Gastrocnemius medialis (tissue), 4 donors: ENCODE measurements around the gene CTSA. TPM values are rescaled to one million over a fixed set of nuclear protein-coding genes. Genes with fewer than 3 reads are reported as not detected.
A peak's percentile ranks its signal among the peaks of the same experiment; 100 is the strongest.

Experiments used
- ATAC-seq, 2 donors: fragments of 150-250 bp; one replicate each; pipeline ENCODE4 v1.9.1; 2016
- DNase-seq, 2 donors: peaks; one replicate each; pipeline ENCODE4 v3.0.0-alpha.2; 2019
- H3K27ac ChIP-seq, 4 donors: fragments of 200-600 bp; sonication (generic); 1 replicate in 1 of 4; 2 replicates in 3 of 4; pipeline ENCODE4 v1.5.1; 2016 to 2018; ENCODE audit warnings: mild to moderate bottlenecking in 2 of 4, moderate library complexity in 1 of 4
- H3K27me3 ChIP-seq, 3 donors: fragments of 200-600 bp; sonication (generic) in 2 of 3; 1 replicate in 1 of 3; 2 replicates in 2 of 3; pipeline versions ENCODE4 v1.5.1 to v1.6.0; 2016 to 2019; ENCODE audit warnings: mild to moderate bottlenecking in 1 of 3, moderate library complexity in 1 of 3
- H3K36me3 ChIP-seq, 2 donors: fragments of 200-600 bp; sonication (generic) in 1 of 2; one replicate each; pipeline ENCODE4 v1.5.1; 2017 to 2018
- H3K4me1 ChIP-seq, 2 donors: fragments of 200-600 bp; sonication (generic) in 1 of 2; one replicate each; pipeline ENCODE4 v1.5.1; 2016 to 2017; ENCODE audit warnings: mild to moderate bottlenecking in 2 of 2
- H3K4me3 ChIP-seq, 4 donors: fragments of 200-600 bp; sonication (generic) in 3 of 4; 1 replicate in 1 of 4; 2 replicates in 3 of 4; pipeline ENCODE4 v1.5.1; 2016 to 2019; ENCODE audit warnings: mild to moderate bottlenecking in 2 of 4
- H3K9me3 ChIP-seq, 3 donors: fragments of 200-600 bp; sonication (generic) in 2 of 3; 1 replicate in 1 of 3; 2 replicates in 2 of 3; pipeline ENCODE4 v1.5.1; 2016 to 2019
- POLR2A ChIP-seq, 2 donors: fragments of 450-650 bp; IDR thresholded peaks; one replicate each; pipeline ENCODE4 v1.6.1; 2017; ENCODE audit warnings: antibody characterized with exemption in 2 of 2, mild to moderate bottlenecking in 2 of 2, moderate library complexity in 2 of 2
- in situ Hi-C, 4 donors: fragments of 200-750 bp; cut with MboI; loops; one replicate each; pipeline versions ENCODE4 v1.15.0 to v1.8.0; 2017; ENCODE audit warnings: low sequenced_read_pairs in 4 of 4
- intact Hi-C: fragments of 100-400 bp; cut with DNase I; formaldehyde crosslinking; loops from one replicate; pipeline ENCODE4 v1.15.1; 2023; ENCODE audit warnings: low total_unique reads
- total RNA-seq, 4 donors: library from RNA; depleted of rRNA; stranded (reverse); fragments of >200 nt; gene quantifications; one replicate each; pipeline versions ENCODE4 v1.1.0 to v1.2.3, GENCODE V29; 2016
- TF ChIP-seq, protein P1 (sequence below), 5 experiments: fragments of 450-650 bp in 3 of 5; fragments of 200-600 bp in 2 of 5; sonication (generic) in 2 of 5; IDR thresholded peaks in 4 of 5; conservative IDR thresholded peaks in 1 of 5; 1 replicate in 4 of 5; 2 replicates in 1 of 5; pipeline ENCODE4 v1.5.1; 2016 to 2019; ENCODE audit warnings: antibody characterized with exemption in 5 of 5, mild to moderate bottlenecking in 3 of 5, moderate library complexity in 3 of 5

The CTSA gene
- total RNA-seq, 4 donors from 2014 or later: 21.9 to 59.2 (median 46.2) TPM

DNA sequence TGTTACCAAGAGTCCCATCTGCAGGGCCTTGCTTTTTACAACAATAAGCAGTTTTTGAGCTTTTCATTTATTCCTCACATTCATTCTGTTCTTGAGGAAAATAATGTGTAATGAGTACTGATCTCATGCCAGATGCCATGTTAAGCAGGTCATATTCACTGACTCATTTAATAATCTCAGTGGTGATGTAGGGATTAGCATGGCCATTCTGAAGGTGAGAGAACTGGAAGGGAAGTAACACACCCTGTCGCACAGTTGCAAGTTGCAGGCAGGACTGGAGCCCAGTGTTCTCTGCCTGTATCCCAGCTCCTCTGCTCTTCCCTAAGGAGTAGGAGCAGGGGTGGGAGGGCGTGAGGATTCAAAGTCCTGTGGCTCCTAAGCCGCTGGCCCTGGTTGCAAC, 48.9 kb downstream of the CTSA start:
- ATAC-seq (no peak), DNase-seq (no peak)
- Histone ChIP-seq H3K27me3 (no peaks in the 10 kb centered on the region), H3K36me3 (peaks cover 0 to 73% of the 10 kb centered on the region in 2 donors), H3K4me1 (peaks cover 20 to 27% of the 10 kb centered on the region in 2 donors), H3K4me3 (no peak overlapping the region), H3K9me3 (no peaks in the 10 kb centered on the region), H3K27ac (no peak overlapping the region)
- in situ Hi-C loops (loop anchor here in 1 of 4 donors (10.0 kb wide), 1 partner anchor 115 kb away; the partner anchor contains the start of gene TNNC2), intact Hi-C loops (no loop called here)
- no peak for TF ChIP-seq POLR2A (IDR thresholded peaks at IDR 0.05)
- TF ChIP-seq, protein P1, sequence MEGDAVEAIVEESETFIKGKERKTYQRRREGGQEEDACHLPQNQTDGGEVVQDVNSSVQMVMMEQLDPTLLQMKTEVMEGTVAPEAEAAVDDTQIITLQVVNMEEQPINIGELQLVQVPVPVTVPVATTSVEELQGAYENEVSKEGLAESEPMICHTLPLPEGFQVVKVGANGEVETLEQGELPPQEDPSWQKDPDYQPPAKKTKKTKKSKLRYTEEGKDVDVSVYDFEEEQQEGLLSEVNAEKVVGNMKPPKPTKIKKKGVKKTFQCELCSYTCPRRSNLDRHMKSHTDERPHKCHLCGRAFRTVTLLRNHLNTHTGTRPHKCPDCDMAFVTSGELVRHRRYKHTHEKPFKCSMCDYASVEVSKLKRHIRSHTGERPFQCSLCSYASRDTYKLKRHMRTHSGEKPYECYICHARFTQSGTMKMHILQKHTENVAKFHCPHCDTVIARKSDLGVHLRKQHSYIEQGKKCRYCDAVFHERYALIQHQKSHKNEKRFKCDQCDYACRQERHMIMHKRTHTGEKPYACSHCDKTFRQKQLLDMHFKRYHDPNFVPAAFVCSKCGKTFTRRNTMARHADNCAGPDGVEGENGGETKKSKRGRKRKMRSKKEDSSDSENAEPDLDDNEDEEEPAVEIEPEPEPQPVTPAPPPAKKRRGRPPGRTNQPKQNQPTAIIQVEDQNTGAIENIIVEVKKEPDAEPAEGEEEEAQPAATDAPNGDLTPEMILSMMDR (IDR thresholded peaks at IDR 0.05 in 4 of 5, conservative IDR thresholded peaks at IDR 0.05 in 1 of 5): no peak

DNA sequence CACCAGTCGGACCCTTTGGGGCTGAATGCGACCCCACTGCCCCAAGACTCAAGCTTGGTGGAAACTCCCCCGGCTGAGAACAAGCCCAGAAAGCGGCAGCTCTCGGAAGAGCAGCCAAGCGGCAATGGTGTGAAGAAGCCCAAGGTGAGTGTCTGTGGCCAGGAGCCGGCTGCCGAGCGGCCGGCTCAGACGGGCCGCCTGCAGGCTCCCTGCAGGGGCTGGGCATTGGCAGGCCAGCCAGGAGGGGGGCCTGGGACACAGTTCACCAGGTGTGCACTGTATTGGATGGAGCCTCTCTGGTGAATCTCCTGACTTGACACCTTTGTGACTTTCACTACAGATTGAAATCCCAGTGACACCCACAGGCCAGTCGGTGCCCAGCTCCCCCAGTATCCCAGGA, 49.3 kb downstream of the CTSA start:
- Histone ChIP-seq H3K4me1 (peaks cover 20 to 32% of the 10 kb centered on the region in 2 donors), H3K4me3 (no peak overlapping the region), H3K27ac (no peak overlapping the region), H3K9me3 (no peaks in the 10 kb centered on the region), H3K36me3 (peaks cover 0 to 77% of the 10 kb centered on the region in 2 donors), H3K27me3 (no peaks in the 10 kb centered on the region)
- in situ Hi-C loops: loop anchor here in 1 of 4 donors (10.0 kb wide), 1 partner anchor 116 kb away; the partner anchor contains the start of gene TNNC2
- ATAC-seq (no peak), DNase-seq (no peak)
- no peak for TF ChIP-seq POLR2A (IDR thresholded peaks at IDR 0.05)
- intact Hi-C loops: no loop called here

DNA sequence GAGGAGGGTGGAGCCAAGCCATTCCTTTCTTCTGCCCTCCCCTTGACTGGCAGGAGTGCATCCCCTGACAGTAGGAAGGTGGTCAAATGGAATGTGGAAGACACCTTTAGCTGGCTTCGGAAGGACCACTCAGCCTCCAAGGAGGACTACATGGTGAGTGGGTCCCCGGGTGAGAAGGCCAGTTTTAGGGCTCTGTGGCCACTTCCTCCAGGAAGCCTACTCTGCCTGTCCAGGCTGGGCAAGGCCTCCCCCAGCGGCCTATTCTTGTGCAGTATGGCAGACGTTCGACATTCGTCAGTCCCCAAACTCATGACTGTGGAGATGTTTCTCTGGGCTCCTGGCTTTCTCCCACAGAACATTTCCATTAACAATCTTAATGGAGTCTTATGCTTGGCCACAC, 52.5 kb downstream of the CTSA start:
- ATAC-seq: no peak
- Histone ChIP-seq H3K9me3 (no peaks in the 10 kb centered on the region), H3K4me1 (peaks cover 15 to 35% of the 10 kb centered on the region in 2 donors), H3K27ac (peak overlapping the region; percentile 86 to 96 (median 92)), H3K36me3 (peaks cover 0 to 82% of the 10 kb centered on the region in 2 donors), H3K4me3 (no peak overlapping the region), H3K27me3 (no peaks in the 10 kb centered on the region)
- TF ChIP-seq, protein P1 (IDR thresholded peaks at IDR 0.05 in 4 of 5, conservative IDR thresholded peaks at IDR 0.05 in 1 of 5): no peak
- TF ChIP-seq POLR2A (IDR thresholded peaks at IDR 0.05): no peak
- DNase-seq: no peak
- in situ Hi-C loops (loop anchor here in 1 of 4 donors (10.0 kb wide), 1 partner anchor 119 kb away; the partner anchor contains the start of gene TNNC2), intact Hi-C loops (no loop called here)

DNA sequence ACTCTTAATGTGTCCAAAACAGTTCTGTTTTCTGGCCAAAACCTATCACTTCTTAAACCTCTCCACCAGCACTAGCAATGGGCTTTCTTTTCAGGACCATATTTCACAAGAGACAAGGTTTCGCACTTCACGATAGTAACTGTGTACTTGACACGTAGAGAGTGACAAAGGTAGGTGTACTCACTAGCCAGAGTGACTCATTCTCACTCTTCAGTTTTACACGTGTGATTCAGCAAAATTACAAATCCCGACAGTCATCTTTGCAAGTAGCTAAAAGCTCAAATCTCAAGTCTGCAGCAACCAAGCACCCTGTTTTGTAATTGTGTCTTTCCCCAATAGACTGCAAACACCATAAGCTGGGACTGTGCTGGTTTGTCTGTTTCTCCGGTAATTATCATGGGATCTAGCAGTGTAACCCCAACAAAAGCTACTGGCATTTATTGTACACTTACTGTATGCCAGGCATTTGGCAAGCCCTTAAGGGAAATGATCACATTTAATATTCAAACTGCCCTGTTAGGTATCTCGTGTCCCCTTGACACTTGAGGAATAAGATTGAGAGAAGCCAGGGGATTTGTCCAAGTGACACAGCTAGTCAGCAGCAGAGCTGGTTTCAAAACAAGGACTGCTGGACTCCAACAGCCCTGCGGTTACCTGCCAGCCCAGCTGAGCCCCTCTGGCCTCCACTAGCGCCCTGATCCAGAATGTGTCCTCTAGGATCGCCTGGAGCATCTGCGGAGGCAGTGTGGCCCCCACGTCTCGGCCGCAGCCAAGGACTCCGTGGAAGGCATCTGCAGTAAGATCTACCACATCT, 53.2 kb downstream of the CTSA start:
- Histone ChIP-seq H3K27ac (peak overlapping the region; percentile 86 to 96 (median 92)), H3K36me3 (peaks cover 0 to 82% of the 10 kb centered on the region in 2 donors), H3K27me3 (no peaks in the 10 kb centered on the region), H3K4me1 (peaks cover 15 to 35% of the 10 kb centered on the region in 2 donors), H3K9me3 (no peaks in the 10 kb centered on the region), H3K4me3 (peak overlapping the region in 1 of 4 donors; percentile 2)
- TF ChIP-seq, protein P1 (IDR thresholded peaks at IDR 0.05 in 4 of 5, conservative IDR thresholded peaks at IDR 0.05 in 1 of 5): no peak
- TF ChIP-seq POLR2A (IDR thresholded peaks at IDR 0.05): peak in 1 of 2 donors; percentile 40
- ATAC-seq: peak; percentile 78 to 80
- in situ Hi-C loops (loop anchor here in 1 of 4 donors (10.0 kb wide), 1 partner anchor 120 kb away; the partner anchor contains the start of gene TNNC2), intact Hi-C loops (no loop called here)
- DNase-seq: no peak
